ENCODE measurements around the gene TMEM31.

DNA sequence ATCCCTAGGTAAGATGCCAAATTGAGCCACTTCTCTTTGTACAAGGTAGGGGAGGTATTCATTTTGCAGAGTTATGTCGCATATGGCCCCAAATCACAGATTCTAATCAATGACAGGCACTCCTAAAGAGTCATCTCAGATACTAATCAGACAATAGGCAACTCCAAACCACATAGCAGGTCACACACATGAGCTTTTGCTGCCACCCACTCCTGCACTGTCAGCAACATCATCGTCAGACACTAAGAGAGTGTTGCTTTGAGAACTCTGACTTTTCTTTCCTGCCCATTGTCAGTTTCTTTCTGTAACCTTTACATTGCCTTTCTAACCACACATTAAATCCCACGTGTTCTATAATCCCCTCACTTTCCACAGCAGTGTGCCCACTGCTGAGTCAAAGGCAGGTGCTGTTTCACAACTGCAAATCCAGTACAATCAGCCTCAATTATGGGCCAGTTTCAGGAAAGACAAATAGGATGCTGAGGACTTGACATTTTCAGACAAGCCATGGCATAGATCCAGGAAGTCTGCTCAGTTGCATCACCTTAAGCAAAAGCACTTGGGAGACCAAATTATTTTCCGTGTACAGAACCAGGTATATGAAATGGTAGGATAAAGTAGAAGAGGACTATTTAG is 23.5 kb downstream of the TMEM31 start:
- TF ChIP-seq, protein P1, sequence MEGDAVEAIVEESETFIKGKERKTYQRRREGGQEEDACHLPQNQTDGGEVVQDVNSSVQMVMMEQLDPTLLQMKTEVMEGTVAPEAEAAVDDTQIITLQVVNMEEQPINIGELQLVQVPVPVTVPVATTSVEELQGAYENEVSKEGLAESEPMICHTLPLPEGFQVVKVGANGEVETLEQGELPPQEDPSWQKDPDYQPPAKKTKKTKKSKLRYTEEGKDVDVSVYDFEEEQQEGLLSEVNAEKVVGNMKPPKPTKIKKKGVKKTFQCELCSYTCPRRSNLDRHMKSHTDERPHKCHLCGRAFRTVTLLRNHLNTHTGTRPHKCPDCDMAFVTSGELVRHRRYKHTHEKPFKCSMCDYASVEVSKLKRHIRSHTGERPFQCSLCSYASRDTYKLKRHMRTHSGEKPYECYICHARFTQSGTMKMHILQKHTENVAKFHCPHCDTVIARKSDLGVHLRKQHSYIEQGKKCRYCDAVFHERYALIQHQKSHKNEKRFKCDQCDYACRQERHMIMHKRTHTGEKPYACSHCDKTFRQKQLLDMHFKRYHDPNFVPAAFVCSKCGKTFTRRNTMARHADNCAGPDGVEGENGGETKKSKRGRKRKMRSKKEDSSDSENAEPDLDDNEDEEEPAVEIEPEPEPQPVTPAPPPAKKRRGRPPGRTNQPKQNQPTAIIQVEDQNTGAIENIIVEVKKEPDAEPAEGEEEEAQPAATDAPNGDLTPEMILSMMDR (IDR thresholded peaks at IDR 0.05), result no peak
- no peak for TF ChIP-seq POLR2AphosphoS5 (IDR thresholded peaks at IDR 0.05)
